ENCODE measurements around the gene RBMS2. TPM values are rescaled to one million over a fixed set of nuclear protein-coding genes. Genes with fewer than 3 reads are reported as not detected.

Gene RBMS2
- polyA plus RNA-seq, 1 donor (not counting 4 experiments of a cell fraction or from before 2014, with no cell fraction given), result 64.5 TPM

DNA sequence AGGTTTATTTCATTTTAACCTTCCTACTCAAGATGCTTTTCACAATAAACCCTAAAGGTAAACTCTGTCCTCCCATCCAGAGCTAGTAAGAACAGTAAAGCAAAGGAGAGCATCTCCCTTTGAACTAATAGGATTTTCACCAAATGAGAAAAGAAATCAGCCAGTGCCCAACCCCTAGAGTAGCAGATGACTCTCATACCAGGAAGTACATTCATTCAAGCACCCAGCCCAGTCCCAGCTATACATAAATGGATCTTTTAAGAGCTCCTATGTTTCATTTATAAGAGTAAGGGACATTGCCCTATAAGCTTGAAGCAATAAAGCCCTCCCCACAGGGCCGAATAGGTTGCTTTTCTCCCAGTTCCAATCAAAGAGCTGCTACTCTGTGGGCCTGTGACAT, 100.9 kb downstream of the RBMS2 start:
- Histone ChIP-seq H3K27me3 (ENCODE audit: control insufficient read depth, extremely low read depth, insufficient read depth, low read length) (no peaks in the 10 kb centered on the region), H3K4me2 (ENCODE audit: control insufficient read depth, extremely low read depth, insufficient read depth, low read depth, low read length) (no peak overlapping the region), H2AFZ (ENCODE audit: control insufficient read depth, low read length) (no peak overlapping the region), H3K9me1 (ENCODE audit: control insufficient read depth, extremely low read depth, insufficient read depth, low read length) (no peaks in the 10 kb centered on the region), H3K36me3 (ENCODE audit: control insufficient read depth in 2 of 2, extremely low read depth in 1 of 2, insufficient read depth in 2 of 2, low read length in 2 of 2) (peaks cover 17 to 27% of the 10 kb centered on the region in 2 experiments), H3K9ac (ENCODE audit: control insufficient read depth, extremely low read depth, insufficient read depth, low read length) (no peak overlapping the region), H3K9me3 (ENCODE audit: control insufficient read depth, low read depth, low read length) (no peaks in the 10 kb centered on the region), H4K20me1 (ENCODE audit: control insufficient read depth, extremely low read depth, insufficient read depth, low read length) (peaks cover 4% of the 10 kb centered on the region), H3K27ac (ENCODE audit: control insufficient read depth, insufficient read depth, low read length) (no peak overlapping the region), H3K4me3 (ENCODE audit: control insufficient read depth in 2 of 3, extremely low read depth in 1 of 3, insufficient read depth in 2 of 3, low read depth in 1 of 3, low read length in 3 of 3) (no peak overlapping the region), H3K4me1 (ENCODE audit: control insufficient read depth, extremely low read depth, insufficient read depth, low read length) (no peaks in the 10 kb centered on the region), H3K79me2 (ENCODE audit: control insufficient read depth, insufficient read depth, low read length) (peaks cover 91% of the 10 kb centered on the region)
- TF ChIP-seq, protein P1, sequence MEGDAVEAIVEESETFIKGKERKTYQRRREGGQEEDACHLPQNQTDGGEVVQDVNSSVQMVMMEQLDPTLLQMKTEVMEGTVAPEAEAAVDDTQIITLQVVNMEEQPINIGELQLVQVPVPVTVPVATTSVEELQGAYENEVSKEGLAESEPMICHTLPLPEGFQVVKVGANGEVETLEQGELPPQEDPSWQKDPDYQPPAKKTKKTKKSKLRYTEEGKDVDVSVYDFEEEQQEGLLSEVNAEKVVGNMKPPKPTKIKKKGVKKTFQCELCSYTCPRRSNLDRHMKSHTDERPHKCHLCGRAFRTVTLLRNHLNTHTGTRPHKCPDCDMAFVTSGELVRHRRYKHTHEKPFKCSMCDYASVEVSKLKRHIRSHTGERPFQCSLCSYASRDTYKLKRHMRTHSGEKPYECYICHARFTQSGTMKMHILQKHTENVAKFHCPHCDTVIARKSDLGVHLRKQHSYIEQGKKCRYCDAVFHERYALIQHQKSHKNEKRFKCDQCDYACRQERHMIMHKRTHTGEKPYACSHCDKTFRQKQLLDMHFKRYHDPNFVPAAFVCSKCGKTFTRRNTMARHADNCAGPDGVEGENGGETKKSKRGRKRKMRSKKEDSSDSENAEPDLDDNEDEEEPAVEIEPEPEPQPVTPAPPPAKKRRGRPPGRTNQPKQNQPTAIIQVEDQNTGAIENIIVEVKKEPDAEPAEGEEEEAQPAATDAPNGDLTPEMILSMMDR (optimal IDR thresholded peaks at IDR 0.05 in 1 of 3, IDR thresholded peaks at IDR 0.05 in 1 of 3, conservative IDR thresholded peaks at IDR 0.05 in 1 of 3; ENCODE audit: extremely low read depth in 1 of 3, insufficient read depth in 2 of 3, low read length in 3 of 3), result no peak
- TF ChIP-seq EZH2 (IDR thresholded peaks at IDR 0.05; ENCODE audit: low read length), result no peak
- FAIRE-seq (no peak), DNase-seq (ENCODE audit: low read depth, low spot score) (no peak)
- dilution Hi-C loops (cut with MboI; ENCODE audit: extremely low pct_ligation_motif_present, low sequenced_read_pairs), result no loop called here

DNA sequence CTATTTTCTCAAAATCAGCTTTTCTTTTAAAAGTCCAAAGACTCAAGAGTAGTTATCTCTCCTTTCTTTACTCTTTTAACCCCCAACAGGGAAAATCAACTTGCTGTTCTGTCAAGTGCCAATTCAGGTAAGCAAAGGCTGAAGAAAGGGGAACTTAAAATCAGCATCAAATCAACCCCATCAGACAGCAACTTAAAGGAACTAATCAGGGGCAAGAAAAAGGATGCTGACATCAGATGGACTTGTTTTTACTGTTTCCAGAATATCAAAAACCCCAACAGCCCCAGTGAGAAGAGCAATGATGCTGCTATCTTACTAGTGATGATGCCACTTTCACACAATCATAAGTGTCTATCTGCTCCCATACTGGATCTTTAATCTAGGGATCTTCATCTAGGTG, 105.1 kb downstream of the RBMS2 start:
- no peak overlapping the region for H3K4me2 ChIP-seq (ENCODE audit: control insufficient read depth, extremely low read depth, insufficient read depth, low read depth, low read length)
- dilution Hi-C loops (cut with MboI; ENCODE audit: extremely low pct_ligation_motif_present, low sequenced_read_pairs), result no loop called here
- no peak overlapping the region for H3K27ac ChIP-seq (ENCODE audit: control insufficient read depth, insufficient read depth, low read length)
- peaks cover 10 to 11% of the 10 kb centered on the region in 2 experiments for H3K36me3 ChIP-seq (ENCODE audit: control insufficient read depth in 2 of 2, extremely low read depth in 1 of 2, insufficient read depth in 2 of 2, low read length in 2 of 2)
- no peak overlapping the region for H3K9ac ChIP-seq (ENCODE audit: control insufficient read depth, extremely low read depth, insufficient read depth, low read length)
- no peak overlapping the region for H3K4me3 ChIP-seq (ENCODE audit: control insufficient read depth in 2 of 3, extremely low read depth in 1 of 3, insufficient read depth in 2 of 3, low read depth in 1 of 3, low read length in 3 of 3)
- no peaks in the 10 kb centered on the region for H3K9me3 ChIP-seq (ENCODE audit: control insufficient read depth, low read depth, low read length)
- H4K20me1 ChIP-seq (ENCODE audit: control insufficient read depth, extremely low read depth, insufficient read depth, low read length), result peaks cover 10% of the 10 kb centered on the region
- no peak for FAIRE-seq
- no peak for TF ChIP-seq EZH2 (IDR thresholded peaks at IDR 0.05; ENCODE audit: low read length)
- TF ChIP-seq, protein P1 (optimal IDR thresholded peaks at IDR 0.05 in 1 of 3, IDR thresholded peaks at IDR 0.05 in 1 of 3, conservative IDR thresholded peaks at IDR 0.05 in 1 of 3; ENCODE audit: extremely low read depth in 1 of 3, insufficient read depth in 2 of 3, low read length in 3 of 3), result no peak
- H2AFZ ChIP-seq (ENCODE audit: control insufficient read depth, low read length), result no peak overlapping the region
- peaks cover 18% of the 10 kb centered on the region for H3K4me1 ChIP-seq (ENCODE audit: control insufficient read depth, extremely low read depth, insufficient read depth, low read length)
- peaks cover 88% of the 10 kb centered on the region for H3K79me2 ChIP-seq (ENCODE audit: control insufficient read depth, insufficient read depth, low read length)
- no peak for DNase-seq (ENCODE audit: low read depth, low spot score)
- H3K9me1 ChIP-seq (ENCODE audit: control insufficient read depth, extremely low read depth, insufficient read depth, low read length), result no peaks in the 10 kb centered on the region
- no peaks in the 10 kb centered on the region for H3K27me3 ChIP-seq (ENCODE audit: control insufficient read depth, extremely low read depth, insufficient read depth, low read length)
